NCI-H1694 (cell line): Measurements from ENCODE around the gene ZBTB7B.

Experiments
- DNase-seq: peaks from one replicate; lab custom pipeline; 2025; lab: John Stamatoyannopoulos, UW

The ZBTB7B gene

DNA sequence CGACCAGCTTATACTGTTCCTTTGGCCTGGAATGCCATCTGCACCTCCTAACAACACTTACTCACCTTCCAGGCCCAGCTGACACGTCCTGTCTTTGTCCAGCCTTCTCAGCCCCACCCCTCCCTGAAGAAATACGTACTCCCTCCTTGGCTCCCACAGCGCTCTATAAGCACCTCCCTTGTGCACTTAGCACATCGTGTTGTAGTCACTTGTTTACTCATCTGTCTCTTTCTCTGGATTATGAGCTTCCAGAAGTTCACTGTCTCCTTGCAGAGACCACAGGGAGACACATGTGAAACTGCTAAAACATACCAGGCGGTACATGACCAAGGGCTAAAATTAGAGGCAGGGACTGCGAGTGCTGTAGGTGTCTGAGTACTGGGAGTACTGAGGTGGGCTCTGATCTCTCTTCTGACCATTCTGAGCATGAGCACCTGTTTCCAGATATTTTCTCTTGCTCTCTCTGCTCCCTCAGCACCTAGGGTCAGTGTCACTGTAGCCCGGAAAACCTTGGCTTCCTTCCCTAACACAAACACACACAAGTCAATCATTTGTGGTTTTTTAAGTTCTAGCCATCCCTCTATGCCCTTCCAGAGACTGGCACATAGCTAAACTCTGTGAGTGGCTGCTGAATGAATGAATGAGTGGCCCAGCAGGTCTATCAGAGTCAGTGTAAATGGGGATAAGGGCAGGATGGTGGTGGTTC, 36.2 kb downstream of the ZBTB7B start:
- no peak for DNase-seq

DNA sequence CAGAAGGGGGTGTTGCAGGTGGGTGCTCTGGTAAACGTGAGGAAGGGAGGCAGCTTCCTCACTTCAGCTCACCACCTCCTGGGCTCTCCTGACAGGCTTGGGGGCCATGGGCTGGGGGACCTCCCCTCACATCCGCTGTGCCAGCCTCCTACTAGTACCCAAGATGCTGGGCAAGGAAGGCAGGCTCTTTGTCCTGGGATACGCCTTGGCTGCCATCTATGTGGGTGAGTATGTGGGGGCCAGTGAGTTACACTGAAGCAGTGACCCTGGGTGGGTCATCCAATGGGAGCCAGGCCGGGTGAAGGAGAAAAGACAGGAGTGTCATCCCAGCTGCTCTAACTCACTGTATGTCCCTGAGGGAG, 36.7 kb downstream of the ZBTB7B start:
- DNase-seq: no peak

DNA sequence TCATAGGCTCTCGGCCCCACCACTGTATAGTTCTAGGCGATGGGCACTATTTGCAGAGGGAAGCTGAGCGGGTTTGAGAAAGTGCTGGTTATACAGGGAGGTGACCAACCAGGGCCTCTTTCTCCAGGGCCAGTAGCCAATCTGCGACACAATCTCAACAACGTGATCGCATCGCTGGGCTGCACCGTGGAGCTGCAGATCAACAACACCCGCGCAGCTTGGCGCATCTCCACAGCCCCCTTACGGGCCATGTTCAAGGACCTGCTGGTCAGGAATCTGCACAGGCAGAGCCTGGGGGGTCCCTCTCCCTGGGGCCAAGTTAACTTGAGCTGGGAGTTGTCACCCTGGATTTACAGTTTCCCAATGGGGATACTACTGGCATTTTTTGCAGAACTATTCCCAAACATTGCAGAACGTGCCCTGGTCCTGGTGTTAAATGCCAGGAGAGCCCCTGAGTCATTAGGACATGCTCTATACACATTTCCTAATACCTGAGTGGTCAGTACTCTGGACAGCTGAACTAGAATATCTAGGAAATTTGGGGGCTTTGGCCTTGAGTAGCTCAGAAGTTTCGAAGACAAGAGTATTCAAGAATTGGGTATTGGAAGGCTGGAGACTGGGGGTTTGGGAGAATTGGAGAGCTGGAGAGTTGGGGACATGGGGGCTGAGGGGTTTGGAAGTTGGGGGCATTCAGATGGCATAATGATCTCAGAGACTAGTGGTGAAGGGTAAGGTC, 37.9 kb downstream of the ZBTB7B start:
- DNase-seq: no peak

DNA sequence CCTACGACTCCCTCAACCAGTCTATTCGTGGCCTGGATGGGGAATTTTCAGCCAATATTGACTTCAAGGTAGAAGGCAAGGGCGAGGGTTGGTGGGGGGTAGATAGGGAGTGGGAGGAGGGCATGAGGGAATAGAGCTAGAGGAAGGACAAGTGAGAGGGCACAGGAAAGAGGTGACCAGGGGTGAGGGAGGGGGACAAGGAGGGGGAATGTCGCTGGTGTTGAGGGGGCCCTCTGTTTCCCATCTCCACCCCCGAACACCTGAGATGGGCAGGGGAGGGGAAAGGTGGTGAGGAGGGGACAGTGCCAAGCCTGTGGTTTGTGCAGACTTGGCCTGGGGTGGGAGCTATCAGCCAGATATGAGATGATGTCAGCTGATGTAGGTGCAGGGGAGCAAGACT, 40.2 kb downstream of the ZBTB7B start:
- DNase-seq: no peak

DNA sequence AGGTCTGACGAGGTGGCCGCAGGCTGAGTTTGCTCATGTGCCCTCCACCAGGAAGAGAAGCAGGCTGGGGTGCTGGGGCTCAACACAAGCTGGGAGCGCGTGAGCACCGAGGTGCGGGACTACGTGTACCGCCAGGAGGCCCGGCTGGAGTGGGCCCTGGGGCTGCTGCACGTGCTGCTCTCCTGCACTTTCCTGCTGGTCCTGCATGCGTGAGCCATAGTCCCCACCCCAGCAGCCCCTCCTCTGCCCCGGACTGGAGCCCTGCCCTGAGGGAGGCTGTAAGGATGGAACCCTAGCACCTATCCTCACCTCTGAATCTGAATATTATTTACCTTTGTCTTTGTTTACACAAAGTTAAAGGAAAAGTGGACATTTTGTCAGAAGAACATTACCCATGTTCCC, 40.7 kb downstream of the ZBTB7B start:
- DNase-seq: no peak

DNA sequence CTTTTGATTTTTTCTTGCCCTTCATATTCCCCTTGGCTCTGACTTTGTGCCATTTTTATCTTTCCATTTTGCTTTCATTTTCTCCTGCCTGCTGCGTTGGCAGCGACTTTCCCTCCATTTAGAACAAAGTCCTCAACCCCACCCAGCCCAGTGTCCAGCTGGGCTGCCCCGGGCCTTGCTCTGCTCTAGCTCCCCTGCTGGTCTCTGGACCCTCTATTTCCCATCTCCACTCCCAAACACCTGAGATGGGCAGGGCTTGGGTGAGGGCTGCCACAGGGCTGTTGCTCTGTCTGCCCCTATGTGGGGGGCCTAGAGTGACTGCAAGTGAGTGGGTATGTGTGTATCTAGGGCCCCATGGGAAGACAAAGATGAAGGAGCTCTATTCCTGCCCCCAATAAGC, 41.2 kb downstream of the ZBTB7B start:
- no peak for DNase-seq

DNA sequence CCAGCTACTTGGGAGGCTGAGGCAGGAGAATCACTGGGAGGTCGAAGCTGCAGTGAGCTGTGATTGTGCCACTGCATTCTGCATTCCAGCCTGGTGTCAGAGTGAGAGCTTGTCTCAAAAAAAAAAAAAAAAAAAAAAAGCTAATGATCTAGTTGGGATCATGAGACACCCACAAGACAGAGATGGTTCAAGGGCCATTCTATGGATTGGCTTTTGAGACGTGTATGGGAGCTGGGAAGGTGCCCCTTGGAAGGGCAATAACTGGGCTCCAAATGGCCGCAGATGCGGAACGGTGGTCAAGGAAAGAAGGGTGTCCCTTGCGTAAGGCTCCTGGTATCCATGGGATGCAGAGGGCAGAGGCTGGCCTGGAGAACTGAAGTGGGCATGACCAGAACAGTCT, 41.8 kb downstream of the ZBTB7B start:
- no peak for DNase-seq

DNA sequence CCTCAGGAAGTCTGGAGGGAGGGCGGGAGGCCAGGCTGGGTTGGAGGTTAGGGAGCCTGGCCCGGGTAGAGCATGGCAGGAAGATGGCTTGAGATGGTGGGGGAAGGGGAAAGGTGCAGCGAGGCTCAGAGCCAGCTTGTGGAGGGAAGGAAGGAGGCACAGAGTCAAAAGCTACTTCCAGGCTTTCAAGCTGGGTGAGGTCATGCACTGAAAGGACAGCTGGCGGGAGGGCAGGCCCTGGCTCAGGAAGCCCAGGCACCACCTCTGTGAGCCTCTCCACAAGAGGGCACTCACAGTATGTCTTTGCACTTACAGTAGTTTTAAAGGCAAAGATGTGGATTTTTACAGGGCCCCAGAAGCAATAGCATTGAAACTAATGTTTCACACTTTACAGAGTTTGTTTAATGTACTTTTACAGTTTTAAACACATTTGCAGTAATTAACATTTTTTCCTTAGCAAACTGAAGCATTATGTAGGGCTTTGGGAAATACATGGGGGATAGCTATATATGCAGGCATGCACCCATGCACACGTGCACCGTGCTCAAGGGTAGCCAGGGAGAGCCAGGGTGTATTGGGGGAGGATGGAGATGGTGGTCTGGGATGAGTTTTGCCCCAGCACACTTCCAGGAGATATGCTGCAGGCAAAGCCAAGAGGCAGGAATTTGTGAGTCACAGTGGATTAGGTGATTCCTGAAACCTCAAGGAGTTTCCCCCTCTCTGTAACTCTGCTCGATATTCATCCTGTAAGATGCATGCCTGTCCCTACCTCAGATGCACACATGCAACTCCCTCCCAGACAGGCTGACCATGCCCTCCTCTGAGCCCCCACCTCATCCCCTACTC, 42.4 kb downstream of the ZBTB7B start:
- peak; percentile 85 for DNase-seq

DNA sequence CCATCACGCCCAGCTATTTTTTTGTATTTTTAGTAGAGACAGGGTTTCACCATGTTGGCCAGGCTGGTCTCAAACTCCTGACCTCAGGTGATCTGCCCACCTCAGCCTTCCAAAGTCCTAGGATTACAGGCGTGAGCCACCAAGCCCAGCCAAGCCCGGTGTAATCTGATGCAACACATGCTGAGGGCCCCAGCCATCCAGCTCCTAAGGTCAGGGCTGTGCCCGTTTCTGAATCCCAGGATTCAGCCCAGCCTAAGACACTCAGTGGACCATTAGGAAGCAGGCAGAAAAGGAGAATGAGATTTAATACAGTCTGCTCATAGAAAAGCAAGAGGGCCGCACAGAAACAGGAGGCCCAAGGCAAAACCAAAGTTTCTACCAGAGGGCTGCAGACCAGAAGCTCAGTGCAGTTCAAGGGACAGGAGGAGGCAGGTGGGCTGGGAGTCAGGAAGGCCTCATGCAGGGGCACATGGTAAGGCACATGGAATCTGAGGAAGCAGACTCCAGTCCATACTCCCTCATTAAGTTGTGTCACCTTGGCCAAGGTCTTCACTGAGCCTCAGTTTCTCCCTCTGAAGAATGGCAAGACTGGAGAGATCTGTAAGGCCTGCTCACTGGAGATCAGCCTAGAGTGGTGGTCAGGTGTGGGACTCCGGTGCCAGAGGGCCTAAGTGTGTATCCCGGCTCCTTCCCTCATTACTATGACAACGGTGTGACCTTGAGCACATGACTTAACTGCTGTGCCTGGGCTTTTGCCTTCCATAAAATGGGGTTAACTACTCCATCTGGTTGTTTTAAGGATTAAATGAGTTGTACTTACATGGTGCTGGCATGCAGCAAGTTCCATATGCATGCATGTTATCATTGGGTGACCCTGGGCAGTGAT, 46.1 kb downstream of the ZBTB7B start:
- DNase-seq: no peak

DNA sequence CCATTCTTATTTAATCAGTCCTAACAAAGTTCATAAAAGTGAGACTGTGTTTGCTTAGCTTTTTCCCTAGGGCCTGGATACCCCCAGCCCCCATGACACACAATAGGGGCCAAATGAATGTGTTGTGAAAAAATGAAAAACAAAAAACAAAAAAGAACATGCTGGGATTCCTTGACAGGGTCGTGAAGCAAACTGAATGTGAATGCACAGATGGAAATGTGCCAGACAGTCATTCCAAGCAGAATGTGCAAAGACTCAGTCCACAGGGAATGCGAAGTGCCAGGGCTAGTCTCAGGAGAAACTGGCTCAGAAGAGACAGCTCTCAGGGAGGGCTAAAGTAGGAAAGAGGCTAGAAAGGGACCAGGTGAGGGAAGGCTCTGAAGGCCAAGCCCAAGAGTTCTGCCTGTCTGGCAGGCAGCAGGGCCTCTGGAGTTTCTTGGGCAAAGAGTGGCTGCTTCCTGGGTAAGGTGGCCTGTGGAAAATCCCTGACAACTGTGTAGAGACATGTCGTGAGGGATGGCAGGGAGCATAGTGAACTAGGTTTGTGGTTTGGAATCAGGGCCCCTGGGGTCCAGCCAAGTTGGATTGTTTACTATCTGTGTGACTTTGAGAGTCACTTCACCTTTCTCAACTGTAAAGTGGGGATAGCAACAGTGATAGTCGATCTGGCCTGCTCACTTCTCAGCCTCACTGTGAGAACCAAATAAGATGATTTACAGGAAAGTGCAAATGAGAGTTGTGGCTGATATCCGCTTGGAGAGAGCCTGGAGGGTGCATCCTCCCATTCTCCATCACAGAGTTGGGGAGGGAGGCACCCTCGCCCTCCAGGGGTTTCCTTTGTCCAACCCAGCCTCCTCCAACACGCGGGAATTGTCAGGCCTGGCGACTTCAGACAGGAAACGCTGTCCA, 47.3 kb downstream of the ZBTB7B start:
- DNase-seq: no peak

DNA sequence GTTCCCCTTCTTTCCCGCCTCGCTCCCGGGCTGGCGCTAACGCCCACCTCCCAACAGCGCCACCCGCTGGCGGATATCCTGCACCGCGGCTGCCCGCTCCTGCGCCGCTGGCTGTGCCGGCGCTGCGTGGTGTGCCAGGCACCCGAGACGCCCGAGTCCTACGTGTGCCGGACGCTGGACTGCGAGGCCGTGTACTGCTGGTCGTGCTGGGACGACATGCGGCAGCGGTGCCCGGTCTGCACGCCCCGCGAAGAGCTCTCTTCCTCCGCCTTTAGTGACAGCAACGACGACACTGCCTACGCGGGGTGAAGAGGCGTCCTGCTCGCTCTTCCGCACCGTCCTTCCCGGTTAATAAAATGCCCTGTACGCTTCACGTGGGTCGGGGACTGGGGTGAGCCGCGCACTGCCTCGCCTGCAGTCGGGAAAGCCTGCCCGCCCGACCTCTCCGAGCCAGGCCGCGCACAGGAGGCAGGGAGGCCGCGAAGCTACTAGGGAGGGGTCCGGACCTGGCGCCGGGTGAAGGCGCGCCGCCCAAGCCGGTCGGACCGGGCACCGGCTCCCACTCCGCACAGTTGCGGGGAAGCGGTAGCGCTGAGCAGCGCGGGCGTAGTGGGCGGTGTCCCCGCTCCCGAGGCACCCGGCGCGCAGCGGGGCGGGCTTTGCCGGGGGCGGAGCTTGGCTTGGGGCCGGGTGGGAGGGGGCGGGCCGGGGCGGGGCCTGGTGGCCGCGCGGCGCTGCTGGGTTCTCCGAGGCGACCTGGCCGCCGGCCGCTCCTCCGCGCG, 48.1 kb downstream of the ZBTB7B start, which contains the start of gene ADAM15:
ADAM15 (plus strand) TSS at position 757 of the 782 bp plus-strand sequence. CDS start 71 bp downstream, outside the sequence.
- DNase-seq: peak; percentile 83

DNA sequence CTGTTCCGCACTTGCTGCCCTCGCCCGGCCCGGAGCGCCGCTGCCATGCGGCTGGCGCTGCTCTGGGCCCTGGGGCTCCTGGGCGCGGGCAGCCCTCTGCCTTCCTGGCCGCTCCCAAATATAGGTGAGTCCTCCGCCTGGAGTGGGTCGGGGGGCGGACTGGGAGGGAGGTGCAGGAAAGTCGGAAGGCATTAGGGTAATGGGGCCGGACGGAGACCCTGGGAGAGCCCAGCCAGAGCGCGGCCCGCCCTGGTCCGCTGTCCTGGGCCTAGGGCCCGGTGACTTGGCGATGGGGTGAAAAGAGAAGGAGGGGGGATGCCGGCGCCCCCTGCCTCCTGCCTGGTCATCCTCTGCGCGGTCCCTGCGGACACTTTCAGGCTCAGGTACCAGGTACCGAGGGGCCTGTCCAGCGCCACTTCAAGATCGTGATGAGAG, 48.8 kb downstream of the ZBTB7B start:
- DNase-seq: no peak

DNA sequence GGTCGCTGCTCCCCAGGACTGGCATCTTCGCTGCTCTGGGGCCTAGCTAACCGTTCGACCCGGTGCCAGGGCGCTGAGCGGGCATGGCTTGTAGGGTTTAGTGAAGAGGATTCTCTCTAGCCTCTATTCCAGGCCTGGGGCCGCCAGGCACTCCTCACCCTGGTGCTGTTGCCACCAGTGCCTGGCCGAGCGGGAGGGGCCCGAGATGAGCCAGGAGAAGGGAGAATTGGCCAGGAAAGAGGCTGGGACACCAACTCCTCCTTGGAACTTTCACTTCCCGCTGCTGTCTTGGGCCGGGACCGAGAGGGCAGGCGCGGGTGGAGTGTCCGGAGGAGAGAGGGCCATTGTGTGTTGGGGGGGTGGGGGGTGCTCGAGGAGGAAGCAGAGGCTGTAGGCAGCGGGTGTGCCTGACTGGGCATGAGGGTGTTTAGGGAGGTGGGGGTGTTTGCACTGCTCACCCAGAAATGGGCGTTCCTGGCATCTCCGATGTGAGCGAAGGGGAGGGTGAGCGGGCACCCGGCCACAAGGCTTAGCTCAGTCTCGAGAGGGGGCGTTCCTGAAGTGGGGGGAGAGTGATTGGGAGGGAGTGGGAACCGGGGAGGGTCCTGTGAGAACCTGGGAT, 49.3 kb downstream of the ZBTB7B start:
- peak; percentile 49 for DNase-seq

DNA sequence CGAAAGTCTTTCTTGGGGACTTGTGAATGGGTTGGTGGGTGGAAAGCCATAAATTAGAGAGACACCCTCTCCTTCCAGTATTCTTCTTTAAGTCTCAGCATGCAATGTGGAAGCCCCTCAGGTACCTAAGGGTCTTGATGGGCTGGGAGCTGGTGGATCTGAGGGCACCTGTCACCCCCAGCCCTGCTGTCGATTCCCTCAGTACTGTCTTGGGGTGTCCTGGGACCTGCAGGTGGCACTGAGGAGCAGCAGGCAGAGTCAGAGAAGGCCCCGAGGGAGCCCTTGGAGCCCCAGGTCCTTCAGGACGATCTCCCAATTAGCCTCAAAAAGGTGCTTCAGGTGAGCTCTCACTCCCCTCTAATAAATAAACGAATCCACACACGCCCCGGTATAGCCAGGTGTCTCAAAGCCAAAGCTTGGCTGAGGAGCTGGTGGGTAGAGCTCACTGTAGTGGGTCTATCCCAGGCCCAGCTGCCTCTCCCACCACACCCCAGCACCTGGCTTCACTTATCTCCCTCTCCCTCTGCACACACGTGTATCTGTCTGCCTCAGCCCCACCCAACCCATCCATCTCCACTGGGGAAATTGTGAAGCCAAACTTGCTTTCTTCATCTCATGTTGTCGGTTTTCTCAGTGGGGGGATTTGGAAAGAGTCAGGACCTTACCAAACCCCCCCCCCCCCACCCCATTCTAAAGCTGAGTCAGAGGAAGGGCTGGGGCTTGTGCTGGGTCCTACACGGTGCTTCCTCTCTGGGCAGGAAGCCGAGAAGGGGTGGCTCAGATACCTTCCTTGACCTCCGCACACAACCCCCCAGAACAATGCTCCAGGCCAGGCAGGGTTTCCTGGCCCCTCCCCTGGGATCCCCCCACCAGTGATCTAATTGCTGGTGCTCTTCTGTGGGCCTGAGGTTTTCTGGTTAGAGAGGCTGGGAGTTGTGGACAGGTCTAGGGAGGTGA, 50.1 kb downstream of the ZBTB7B start:
- no peak for DNase-seq

DNA sequence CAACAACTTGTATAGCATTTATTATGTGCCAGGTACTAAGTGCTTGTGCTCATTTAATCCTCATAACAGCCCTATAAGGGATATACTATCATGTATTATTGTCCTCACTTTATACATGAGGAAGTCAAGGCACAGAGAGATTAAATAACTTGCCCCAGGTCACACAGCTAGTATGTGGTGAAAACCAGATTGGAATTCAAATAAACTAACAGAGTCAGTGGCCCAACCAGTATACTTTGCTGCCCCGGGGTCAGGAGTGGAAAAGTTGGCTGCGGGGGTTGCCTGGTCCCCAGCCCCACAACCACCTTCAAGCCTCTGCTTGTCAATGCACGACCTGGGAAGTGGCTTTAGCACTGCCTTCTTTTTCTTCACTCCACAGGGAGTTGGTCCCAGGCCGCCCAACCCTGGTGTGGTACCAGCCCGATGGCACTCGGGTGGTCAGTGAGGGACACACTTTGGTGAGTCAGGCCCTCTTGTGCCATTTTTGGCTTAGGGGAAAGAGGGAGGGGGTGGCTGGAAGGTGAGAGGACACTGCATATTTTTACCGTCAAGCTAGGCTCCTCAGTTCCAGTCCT, 51.0 kb downstream of the ZBTB7B start:
- DNase-seq: no peak

DNA sequence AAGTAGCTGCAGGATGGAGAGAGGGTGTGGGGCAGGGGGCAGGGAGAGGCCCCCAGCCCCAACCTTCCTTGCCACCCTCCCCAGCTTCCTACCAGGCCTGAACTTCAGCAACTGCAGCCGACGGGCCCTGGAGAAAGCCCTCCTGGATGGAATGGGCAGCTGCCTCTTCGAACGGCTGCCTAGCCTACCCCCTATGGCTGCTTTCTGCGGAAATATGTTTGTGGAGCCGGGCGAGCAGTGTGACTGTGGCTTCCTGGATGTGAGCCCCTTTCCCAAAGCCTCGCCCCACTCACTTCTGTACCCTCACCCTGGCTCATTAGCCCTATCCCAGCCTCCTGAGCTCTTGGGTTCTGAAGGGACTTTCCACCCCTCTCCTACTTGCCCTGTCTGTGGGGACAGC, 54.5 kb downstream of the ZBTB7B start:
- no peak for DNase-seq

DNA sequence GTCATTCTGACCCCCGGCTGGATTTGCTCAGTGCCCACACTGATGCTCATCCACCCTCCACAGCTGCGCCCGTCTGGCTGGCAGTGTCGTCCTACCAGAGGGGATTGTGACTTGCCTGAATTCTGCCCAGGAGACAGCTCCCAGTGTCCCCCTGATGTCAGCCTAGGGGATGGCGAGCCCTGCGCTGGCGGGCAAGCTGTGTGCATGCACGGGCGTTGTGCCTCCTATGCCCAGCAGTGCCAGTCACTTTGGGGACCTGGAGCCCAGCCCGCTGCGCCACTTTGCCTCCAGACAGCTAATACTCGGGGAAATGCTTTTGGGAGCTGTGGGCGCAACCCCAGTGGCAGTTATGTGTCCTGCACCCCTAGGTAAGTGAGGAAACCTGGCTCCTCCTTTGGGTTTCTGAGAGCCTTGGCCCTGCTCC, 55.2 kb downstream of the ZBTB7B start:
- no peak for DNase-seq

DNA sequence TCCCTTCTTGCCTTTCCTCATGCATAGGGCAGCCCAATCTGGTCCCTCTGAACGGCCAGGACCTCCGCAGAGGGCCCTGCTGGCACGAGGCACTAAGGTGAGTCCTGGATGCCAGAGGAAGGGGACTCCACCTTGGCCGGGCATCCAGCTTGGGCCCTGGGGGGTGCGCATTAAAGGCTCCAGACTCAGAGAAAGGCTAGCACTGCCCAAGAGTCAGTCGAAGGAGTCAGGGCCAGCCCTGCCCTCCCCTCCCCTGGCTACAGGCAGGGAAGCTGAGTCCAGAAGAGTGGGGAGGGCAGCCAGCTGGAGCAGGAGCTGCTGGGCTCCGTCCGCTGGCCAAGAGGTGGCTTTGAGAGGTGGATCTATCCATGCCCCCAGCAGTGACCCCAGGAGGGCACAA, 58.1 kb downstream of the ZBTB7B start:
- no peak for DNase-seq
